Raji (cell line): Measurements from ENCODE around the gene CCR1.

Experiments
- POLR2A ChIP-seq: IDR thresholded peaks from 2 replicates; pipeline ENCODE4 v1.6.1; 2011; ENCODE audit warnings: low read depth, low read length, control low read depth; ENCODE audit not compliant: insufficient read depth

The CCR1 gene

GRCh38 chr3:46218196-46218709, 10.1 kb upstream of the CCR1 start:
- TF ChIP-seq POLR2A, result no peak

GRCh38 chr3:46215810-46216414, 7.8 kb upstream of the CCR1 start:
- TF ChIP-seq POLR2A, result no peak

GRCh38 chr3:46214751-46215352, 6.7 kb upstream of the CCR1 start:
- TF ChIP-seq POLR2A, result no peak

GRCh38 chr3:46213201-46213600, 5.1 kb upstream of the CCR1 start:
- TF ChIP-seq POLR2A, result no peak

GRCh38 chr3:46212101-46212500, 4.0 kb upstream of the CCR1 start:
- TF ChIP-seq POLR2A, result no peak

- TF ChIP-seq POLR2A, result no peak
These were observed 1.8 kb upstream of the CCR1 start for GRCh38 chr3:46209746-46210470.

- TF ChIP-seq POLR2A, result no peak
These were observed 940 bp upstream of the CCR1 start for GRCh38 chr3:46209053-46209452.

GRCh38 chr3:46206282-46207015, 1.7 kb downstream of the CCR1 start:
- no peak for TF ChIP-seq POLR2A

- TF ChIP-seq POLR2A, result no peak
These were observed 2.7 kb downstream of the CCR1 start for GRCh38 chr3:46205286-46205960.

GRCh38 chr3:46203681-46204080, 4.4 kb downstream of the CCR1 start:
- TF ChIP-seq POLR2A, result no peak

- TF ChIP-seq POLR2A, result no peak
These were observed 5.6 kb downstream of the CCR1 start for GRCh38 chr3:46202535-46202934.

- no peak for TF ChIP-seq POLR2A
These were observed 7.3 kb downstream of the CCR1 start for GRCh38 chr3:46200790-46201189.

GRCh38 chr3:46200211-46200610, 7.9 kb downstream of the CCR1 start:
- TF ChIP-seq POLR2A, result no peak

- TF ChIP-seq POLR2A, result no peak
These were observed 11.7 kb downstream of the CCR1 start for GRCh38 chr3:46196261-46196957.
